Parathyroid adenoma (tissue), 2 donors: ENCODE measurements around the gene FCRL6.
A peak's percentile ranks its signal among the peaks of the same experiment; 100 is the strongest.

Experiments
- H2AFZ ChIP-seq: fragments of 300-600 bp; sonication (generic); one replicate; pipeline ENCODE4 v1.7.0; 2017; ENCODE audit warnings: antibody characterized with exemption, mild to moderate bottlenecking
- H3K27ac ChIP-seq: fragments of 300-600 bp; sonication (generic); one replicate; pipeline ENCODE4 v1.7.0; 2017
- H3K27me3 ChIP-seq: fragments of 300-600 bp; sonication (generic); one replicate; pipeline ENCODE4 v1.7.0; 2017; ENCODE audit warnings: low read length; ENCODE audit not compliant: control insufficient read depth, insufficient read depth
- H3K36me3 ChIP-seq: fragments of 300-600 bp; sonication (generic); one replicate; pipeline ENCODE4 v1.7.0; 2017; ENCODE audit warnings: low read length; ENCODE audit not compliant: control insufficient read depth, insufficient read depth
- H3K4me1 ChIP-seq: fragments of 300-600 bp; sonication (generic); one replicate; pipeline ENCODE4 v1.7.0; 2017; ENCODE audit warnings: control low read depth
- H3K4me2 ChIP-seq: fragments of 300-600 bp; sonication (generic); one replicate; pipeline ENCODE4 v1.7.0; 2017; ENCODE audit warnings: low read length
- H3K4me3 ChIP-seq: fragments of 300-600 bp; sonication (generic); one replicate; pipeline ENCODE4 v1.7.0; 2017; ENCODE audit warnings: low read depth, low read length
- H3K79me2 ChIP-seq: fragments of 300-600 bp; sonication (generic); one replicate; pipeline ENCODE4 v1.7.0; 2017; ENCODE audit warnings: control low read depth
- H3K9ac ChIP-seq: fragments of 300-600 bp; sonication (generic); one replicate; pipeline ENCODE4 v1.7.0; 2017; ENCODE audit warnings: mild to moderate bottlenecking
- H3K9me3 ChIP-seq: fragments of 300-600 bp; sonication (generic); one replicate; pipeline ENCODE4 v1.7.0; 2017; ENCODE audit warnings: low read length; ENCODE audit not compliant: control insufficient read depth
- CTCF ChIP-seq: fragments of 300-600 bp; sonication (generic); IDR thresholded peaks from one replicate; pipeline ENCODE4 v1.7.0; 2017; ENCODE audit warnings: antibody characterized with exemption, mild to moderate bottlenecking
- donor health status: primary hyperparathyroidism.

The FCRL6 gene

GRCh38 chr1:159849626-159850366, 47.6 kb downstream of the FCRL6 start:
- no peak for TF ChIP-seq CTCF
- H3K27ac ChIP-seq, result no peak overlapping the region
- no peak overlapping the region for H3K4me2 ChIP-seq

GRCh38 chr1:159851407-159851806, 49.2 kb downstream of the FCRL6 start:
- H3K36me3 ChIP-seq, result no peaks in the 10 kb centered on the region
- no peak overlapping the region for H3K4me2 ChIP-seq
- no peak for TF ChIP-seq CTCF
- no peaks in the 10 kb centered on the region for H3K9me3 ChIP-seq
- H3K4me1 ChIP-seq, result peaks cover 2% of the 10 kb centered on the region
- H3K27ac ChIP-seq, result no peak overlapping the region
- H3K4me3 ChIP-seq, result no peak overlapping the region
- H3K79me2 ChIP-seq, result no peaks in the 10 kb centered on the region
- H3K9ac ChIP-seq, result no peak overlapping the region
- H2AFZ ChIP-seq, result no peak overlapping the region
- no peaks in the 10 kb centered on the region for H3K27me3 ChIP-seq

More at GRCh38 chr1:159849626-159850366, 47.6 kb downstream of the FCRL6 start:
- H3K4me1 ChIP-seq, result peaks cover 2% of the 10 kb centered on the region
- no peak overlapping the region for H2AFZ ChIP-seq
- H3K9me3 ChIP-seq, result no peaks in the 10 kb centered on the region
- H3K4me3 ChIP-seq, result no peak overlapping the region
- H3K27me3 ChIP-seq, result no peaks in the 10 kb centered on the region
- no peaks in the 10 kb centered on the region for H3K79me2 ChIP-seq
- no peak overlapping the region for H3K9ac ChIP-seq
- no peaks in the 10 kb centered on the region for H3K36me3 ChIP-seq

GRCh38 chr1:159853417-159854115, 51.4 kb downstream of the FCRL6 start:
- Histone ChIP-seq H3K9me3 (no peaks in the 10 kb centered on the region), H3K27ac (peak overlapping the region; percentile 93), H3K4me1 (peaks cover 2% of the 10 kb centered on the region), H3K27me3 (no peaks in the 10 kb centered on the region), H3K4me2 (peak overlapping the region; percentile 85), H3K79me2 (no peaks in the 10 kb centered on the region), H3K4me3 (peak overlapping the region; percentile 63), H3K9ac (no peak overlapping the region), H2AFZ (peak overlapping the region; percentile 85), H3K36me3 (no peaks in the 10 kb centered on the region)
- no peak for TF ChIP-seq CTCF

GRCh38 chr1:159854116-159854692, 52.0 kb downstream of the FCRL6 start:
- TF ChIP-seq CTCF, result no peak
- Histone ChIP-seq H3K79me2 (no peaks in the 10 kb centered on the region), H3K4me3 (peak overlapping the region; percentile 63), H3K27ac (peak overlapping the region; percentile 93), H3K27me3 (no peaks in the 10 kb centered on the region), H3K4me2 (peak overlapping the region; percentile 85), H2AFZ (peak overlapping the region; percentile 85), H3K4me1 (peaks cover 2% of the 10 kb centered on the region), H3K9me3 (no peaks in the 10 kb centered on the region), H3K36me3 (no peaks in the 10 kb centered on the region), H3K9ac (no peak overlapping the region)
